Measurements from ENCODE around the gene KNL1. TPM values are rescaled to one million over a fixed set of nuclear protein-coding genes. Genes with fewer than 3 reads are reported as not detected.
"Not testable (repeated sequence)": the region's sequence is repeated elsewhere in the genome, so short reads cannot be mapped to it uniquely, and the experiment has no call there.

KNL1 gene
- total and polyA plus RNA-seq, 3 experiments from 2014 or later = 0.03 to 19.5 (median 19.2) TPM

DNA sequence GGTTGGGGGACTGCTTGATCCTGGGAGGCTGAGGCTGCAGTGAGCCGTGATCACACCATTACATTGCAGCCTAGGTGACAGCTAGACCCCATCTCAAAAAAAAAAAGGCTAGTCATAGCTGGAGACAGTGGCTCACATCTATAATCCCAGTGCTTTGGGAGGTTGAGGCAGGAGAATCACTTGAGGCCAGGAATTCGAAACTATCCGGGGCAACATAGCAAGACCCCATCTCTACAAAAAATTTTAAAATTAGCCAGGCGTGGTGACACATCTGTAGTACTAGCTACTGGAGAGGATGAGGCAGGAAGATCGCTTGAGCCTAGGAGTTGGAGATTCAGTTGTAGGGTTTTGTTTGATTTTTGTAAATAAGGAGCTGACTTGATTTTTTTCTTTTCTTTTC, 45.6 kb downstream of the KNL1 start:
- ChIA-PET CTCF (no interaction called here), POLR2A (interaction anchor here (0.6 to 0.7 kb wide), 3 partner anchors 12 to 234 kb away, joined by 4 to 7 read pairs (median 5); partner anchors contain the start of gene RHOV)
- H3K27ac ChIP-seq (ENCODE audit: low read depth, low read length) = no peak overlapping the region
- no peaks in the 10 kb centered on the region for H3K36me3 ChIP-seq (ENCODE audit: insufficient read depth, low read length)
- no peak for DNase-seq
- peak overlapping the region in 1 of 8 donors; percentile 57 for H3K27ac Mint-ChIP-seq
- no peaks in the 10 kb centered on the region for H3K9me3 Mint-ChIP-seq
- H3K27me3 Mint-ChIP-seq = no peaks in the 10 kb centered on the region
- no peaks in the 10 kb centered on the region for H3K4me1 Mint-ChIP-seq
- H3K27me3 ChIP-seq (ENCODE audit: insufficient read depth, low read length, poor library complexity, severe bottlenecking) = no peaks in the 10 kb centered on the region
- H3K36me3 Mint-ChIP-seq = no peaks in the 10 kb centered on the region
- H3K4me1 ChIP-seq (ENCODE audit: insufficient read depth, low read length) = no peaks in the 10 kb centered on the region
- no peak overlapping the region for H3K4me3 Mint-ChIP-seq
- no peak overlapping the region for H3K4me3 ChIP-seq (ENCODE audit: low read length)
- no peaks in the 10 kb centered on the region for H3K9me3 ChIP-seq (ENCODE audit: low read length)

DNA sequence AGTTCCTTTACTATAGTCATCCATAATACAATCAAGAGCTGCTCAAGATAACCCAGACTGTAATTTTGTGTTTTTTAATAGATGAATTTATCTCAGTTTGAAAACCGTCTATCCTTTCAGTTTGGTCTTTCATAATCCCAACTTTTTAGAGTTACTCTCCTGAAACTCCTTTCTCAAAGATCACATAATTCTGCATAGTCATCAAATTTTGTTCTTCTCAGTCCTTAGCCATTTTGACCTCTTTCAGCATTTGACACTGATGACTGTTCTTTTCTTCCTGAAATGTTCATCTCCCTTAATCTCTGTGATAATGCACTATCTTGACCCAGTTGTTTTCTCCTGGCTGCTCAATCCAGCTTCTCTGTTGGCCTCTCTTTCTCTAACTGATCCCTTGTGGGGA, 53.5 kb downstream of the KNL1 start:
- Histone ChIP-seq H3K27me3 (ENCODE audit: insufficient read depth, low read length, poor library complexity, severe bottlenecking) (no peaks in the 10 kb centered on the region), H3K4me1 (ENCODE audit: insufficient read depth, low read length) (no peaks in the 10 kb centered on the region), H3K36me3 (ENCODE audit: insufficient read depth, low read length) (no peaks in the 10 kb centered on the region), H3K9me3 (ENCODE audit: low read length) (no peaks in the 10 kb centered on the region), H3K4me3 (ENCODE audit: low read length) (no peak overlapping the region), H3K27ac (ENCODE audit: low read depth, low read length) (no peak overlapping the region)
- CTCF ChIA-PET = interaction anchor here (1.2 kb wide), 1 partner anchor 212 kb away, joined by 3 read pairs; no protein-coding TSS in a partner anchor
- Mint-ChIP-seq H3K4me3 (no peak overlapping the region), H3K27ac (no peak overlapping the region), H3K4me1 (no peaks in the 10 kb centered on the region), H3K27me3 (no peaks in the 10 kb centered on the region), H3K9me3 (no peaks in the 10 kb centered on the region), H3K36me3 (no peaks in the 10 kb centered on the region)
- no peak for DNase-seq
- POLR2A ChIA-PET = interaction anchor here (0.6 kb wide), 1 partner anchor 14 kb away, joined by 3 read pairs; no protein-coding TSS in a partner anchor

DNA sequence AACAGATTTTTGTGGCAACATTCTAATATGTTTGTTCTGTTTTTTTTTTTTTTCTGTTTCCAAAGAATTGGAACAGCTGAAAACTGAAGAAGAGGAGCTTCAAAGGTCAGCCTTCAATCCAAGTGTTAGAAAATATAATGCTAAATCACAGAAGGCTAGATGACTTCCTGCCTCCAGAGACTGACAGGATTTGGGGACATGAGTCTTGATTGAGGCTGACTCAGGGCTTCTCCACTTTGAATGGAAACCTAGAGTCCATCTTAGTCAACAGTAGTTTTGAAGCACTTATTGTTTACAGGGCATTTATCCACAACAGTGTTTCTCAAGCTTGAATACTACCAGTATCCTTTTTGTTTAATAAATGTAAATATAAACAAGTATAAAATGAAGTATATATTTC, 56.4 kb downstream of the KNL1 start:
- no peaks in the 10 kb centered on the region for H3K36me3 Mint-ChIP-seq

DNA sequence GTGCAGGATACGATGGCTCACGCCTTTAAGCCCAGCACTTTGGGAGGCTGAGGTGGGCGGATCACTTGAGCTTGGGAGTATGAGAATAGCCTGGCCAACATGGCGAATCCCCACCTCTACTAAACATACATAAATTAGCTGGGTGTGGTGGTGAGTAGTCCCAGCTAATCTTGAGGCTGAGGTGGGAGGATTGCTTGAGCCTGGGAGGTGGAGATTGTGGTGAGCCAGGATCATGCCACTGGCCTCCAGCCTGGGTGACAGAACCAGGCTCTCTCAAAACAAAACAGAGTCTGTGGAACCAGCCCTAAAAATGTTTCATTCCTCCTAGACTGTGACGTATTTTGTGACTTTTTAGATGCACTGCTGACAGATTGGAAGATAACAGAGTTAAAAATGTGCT, 66.6 kb downstream of the KNL1 start:
- ChIA-PET POLR2A (no interaction called here), CTCF (no interaction called here)
- no peak for DNase-seq

More for the DNA sequence above, 56.4 kb downstream of the KNL1 start:
- no peak overlapping the region for H3K4me3 ChIP-seq (ENCODE audit: low read length)
- no peak overlapping the region for H3K27ac ChIP-seq (ENCODE audit: low read depth, low read length)
- Mint-ChIP-seq H3K9me3 (no peaks in the 10 kb centered on the region), H3K4me1 (no peaks in the 10 kb centered on the region), H3K27ac (no peak overlapping the region), H3K4me3 (no peak overlapping the region), H3K27me3 (no peaks in the 10 kb centered on the region)
- CTCF ChIA-PET = interaction anchor here (0.7 kb wide), 1 partner anchor 682 kb away, joined by 3 read pairs; no protein-coding TSS in a partner anchor
- H3K36me3 ChIP-seq (ENCODE audit: insufficient read depth, low read length) = no peaks in the 10 kb centered on the region
- POLR2A ChIA-PET = interaction anchor here (0.7 kb wide), 1 partner anchor 157 kb away, joined by 3 read pairs; the partner anchor contains the start of gene DNAJC17
- H3K4me1 ChIP-seq (ENCODE audit: insufficient read depth, low read length) = no peaks in the 10 kb centered on the region
- H3K27me3 ChIP-seq (ENCODE audit: insufficient read depth, low read length, poor library complexity, severe bottlenecking) = no peaks in the 10 kb centered on the region
- no peak for DNase-seq
- no peaks in the 10 kb centered on the region for H3K9me3 ChIP-seq (ENCODE audit: low read length)

DNA sequence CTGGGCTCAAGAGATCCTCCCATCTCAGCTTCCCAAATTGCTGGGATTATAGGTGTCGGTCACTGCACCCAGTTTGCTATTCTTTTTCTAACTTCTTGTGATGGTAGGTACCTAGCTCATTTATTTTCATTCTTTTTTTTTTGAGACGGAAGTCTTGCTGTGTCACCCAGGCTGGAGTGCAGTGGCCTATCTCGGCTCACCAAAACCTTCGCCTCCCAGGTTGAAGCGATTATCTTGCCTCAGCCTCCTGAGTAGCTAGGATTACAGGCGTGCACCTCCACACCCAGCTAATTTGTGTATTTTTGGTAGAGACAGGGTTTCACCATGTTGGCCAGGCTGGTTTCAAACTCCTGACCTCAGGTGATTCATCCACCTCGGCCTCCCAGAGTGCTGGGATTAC, 70.9 kb downstream of the KNL1 start:
- Mint-ChIP-seq H3K36me3 (no peaks in the 10 kb centered on the region), H3K4me1 (no peaks in the 10 kb centered on the region), H3K27me3 (no peaks in the 10 kb centered on the region), H3K4me3 (no peak overlapping the region), H3K9me3 (no peaks in the 10 kb centered on the region), H3K27ac (peak overlapping the region in 1 of 8 donors; percentile 20)
- ChIA-PET CTCF (no interaction called here), POLR2A (no interaction called here)
- H3K27me3 ChIP-seq (ENCODE audit: insufficient read depth, low read length, poor library complexity, severe bottlenecking) = no peaks in the 10 kb centered on the region
- DNase-seq = no peak
- no peaks in the 10 kb centered on the region for H3K4me1 ChIP-seq (ENCODE audit: insufficient read depth, low read length)
- no peak overlapping the region for H3K27ac ChIP-seq (ENCODE audit: low read depth, low read length)
- H3K36me3 ChIP-seq (ENCODE audit: insufficient read depth, low read length) = no peaks in the 10 kb centered on the region
- no peak overlapping the region for H3K4me3 ChIP-seq (ENCODE audit: low read length)
- H3K9me3 ChIP-seq (ENCODE audit: low read length) = no peaks in the 10 kb centered on the region

More for the DNA sequence above, 66.6 kb downstream of the KNL1 start:
- Mint-ChIP-seq H3K36me3 (no peaks in the 10 kb centered on the region), H3K9me3 (no peaks in the 10 kb centered on the region), H3K4me1 (no peaks in the 10 kb centered on the region), H3K4me3 (no peak overlapping the region), H3K27me3 (no peaks in the 10 kb centered on the region), H3K27ac (no peak overlapping the region)
- Histone ChIP-seq H3K36me3 (ENCODE audit: insufficient read depth, low read length) (no peaks in the 10 kb centered on the region), H3K4me3 (ENCODE audit: low read length) (no peak overlapping the region), H3K9me3 (ENCODE audit: low read length) (no peaks in the 10 kb centered on the region), H3K27me3 (ENCODE audit: insufficient read depth, low read length, poor library complexity, severe bottlenecking) (no peaks in the 10 kb centered on the region), H3K27ac (ENCODE audit: low read depth, low read length) (no peak overlapping the region), H3K4me1 (ENCODE audit: insufficient read depth, low read length) (no peaks in the 10 kb centered on the region)

DNA sequence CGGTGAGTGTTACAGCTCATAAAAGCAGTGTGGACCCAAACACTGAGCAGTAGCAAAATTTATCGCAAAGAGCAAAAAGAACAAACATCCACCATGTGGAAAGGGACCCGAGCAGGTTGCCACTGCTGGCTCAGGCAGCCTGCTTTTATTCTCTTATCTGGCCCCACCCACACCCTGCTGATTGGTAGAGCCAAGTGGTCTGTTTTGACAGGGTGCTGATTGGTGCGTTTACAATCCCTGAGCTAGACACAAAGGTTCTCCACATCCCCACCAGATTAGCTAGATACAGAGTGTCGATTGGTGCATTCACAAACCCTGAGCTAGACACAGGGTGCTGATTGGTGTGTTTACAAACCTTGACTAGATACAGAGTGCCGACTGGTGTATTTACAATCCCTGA, 82.2 kb downstream of the KNL1 start:
- H3K36me3 ChIP-seq (ENCODE audit: insufficient read depth, low read length); H3K4me1 Mint-ChIP-seq; POLR2A ChIA-PET; H3K27ac ChIP-seq (ENCODE audit: low read depth, low read length); H3K36me3 Mint-ChIP-seq; H3K4me1 ChIP-seq (ENCODE audit: insufficient read depth, low read length); H3K27me3 Mint-ChIP-seq; H3K9me3 ChIP-seq (ENCODE audit: low read length); H3K4me3 Mint-ChIP-seq; H3K27me3 ChIP-seq (ENCODE audit: insufficient read depth, low read length, poor library complexity, severe bottlenecking); H3K4me3 ChIP-seq (ENCODE audit: low read length); H3K9me3 Mint-ChIP-seq; DNase-seq: not testable (repeated sequence)
- peak overlapping the region in 1 of 8 donors; percentile 43 for H3K27ac Mint-ChIP-seq
- CTCF ChIA-PET = interaction anchor here (5.3 kb wide), 1 partner anchor 108 kb away, joined by 65 read pairs; no protein-coding TSS in a partner anchor

DNA sequence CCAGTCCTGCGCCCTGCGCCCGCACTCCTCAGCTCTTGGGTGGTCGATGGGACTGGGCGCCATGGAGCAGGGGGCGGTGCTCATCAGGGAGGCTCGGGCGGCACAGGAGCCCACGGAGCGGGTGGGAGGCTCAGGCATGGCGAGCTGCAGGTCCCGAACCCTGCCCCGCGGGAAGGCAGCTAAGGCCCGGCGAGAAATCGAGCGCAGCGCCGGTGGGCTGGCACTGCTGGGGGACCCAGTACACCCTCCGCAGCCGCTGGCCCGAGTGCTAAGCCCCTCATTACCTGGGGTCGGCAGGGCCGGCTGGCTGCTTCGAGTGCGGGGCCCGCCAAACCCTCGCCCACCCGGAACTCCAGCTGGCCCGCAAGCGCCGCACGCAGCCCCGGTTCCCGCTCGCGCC, 82.9 kb downstream of the KNL1 start:
- CTCF ChIA-PET = interaction anchor here (5.3 kb wide), 1 partner anchor 107 kb away, joined by 65 read pairs; no protein-coding TSS in a partner anchor
- H3K4me3 Mint-ChIP-seq; POLR2A ChIA-PET; H3K36me3 Mint-ChIP-seq; H3K4me1 Mint-ChIP-seq; H3K27me3 Mint-ChIP-seq; H3K9me3 ChIP-seq (ENCODE audit: low read length); H3K36me3 ChIP-seq (ENCODE audit: insufficient read depth, low read length); H3K4me3 ChIP-seq (ENCODE audit: low read length); H3K4me1 ChIP-seq (ENCODE audit: insufficient read depth, low read length); H3K27ac ChIP-seq (ENCODE audit: low read depth, low read length); H3K9me3 Mint-ChIP-seq; H3K27ac Mint-ChIP-seq; H3K27me3 ChIP-seq (ENCODE audit: insufficient read depth, low read length, poor library complexity, severe bottlenecking); DNase-seq: not testable (repeated sequence)

DNA sequence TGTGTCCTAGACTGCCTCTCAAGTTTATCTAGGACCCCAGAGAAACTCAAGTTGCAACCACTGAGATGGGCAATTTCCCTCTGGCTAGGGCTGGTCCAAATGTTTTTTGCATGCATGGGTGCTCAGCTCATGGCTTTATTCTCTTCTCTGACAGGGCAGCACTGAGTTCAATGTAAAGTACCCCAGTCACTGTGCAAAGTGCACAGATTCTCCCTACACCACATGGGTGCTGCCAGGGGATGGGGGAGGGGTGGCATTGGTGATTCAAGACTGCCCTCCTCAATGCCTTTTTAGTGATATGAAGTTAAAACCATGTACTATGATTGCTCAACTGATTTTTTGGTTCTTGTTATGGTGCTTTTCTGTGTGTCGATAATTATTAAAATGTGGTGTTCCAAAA, 86.1 kb downstream of the KNL1 start:
- Histone ChIP-seq H3K36me3 (ENCODE audit: insufficient read depth, low read length) (no peaks in the 10 kb centered on the region), H3K4me1 (ENCODE audit: insufficient read depth, low read length) (no peaks in the 10 kb centered on the region), H3K4me3 (ENCODE audit: low read length) (no peak overlapping the region), H3K27me3 (ENCODE audit: insufficient read depth, low read length, poor library complexity, severe bottlenecking) (no peaks in the 10 kb centered on the region), H3K27ac (ENCODE audit: low read depth, low read length) (no peak overlapping the region), H3K9me3 (ENCODE audit: low read length) (no peaks in the 10 kb centered on the region)
- H3K27me3 Mint-ChIP-seq = no peaks in the 10 kb centered on the region
- no peak overlapping the region for H3K27ac Mint-ChIP-seq
- ChIA-PET POLR2A (no interaction called here), CTCF (interaction anchor here (1.0 to 5.3 kb wide), 6 partner anchors 9 to 205 kb away, joined by 3 to 65 read pairs (median 4); no protein-coding TSS in a partner anchor)
- no peak overlapping the region for H3K4me3 Mint-ChIP-seq
- no peaks in the 10 kb centered on the region for H3K9me3 Mint-ChIP-seq
- peaks cover 3 to 7% (median 5%) of the 10 kb centered on the region in 3 donors for H3K4me1 Mint-ChIP-seq
- no peaks in the 10 kb centered on the region for H3K36me3 Mint-ChIP-seq
- DNase-seq = no peak

Data from CD8-positive, alpha-beta memory T cell (primary cell).